Brain microvascular endothelial cell (primary cell): ENCODE data around the gene TNFAIP6.
A peak's percentile ranks its signal among the peaks of the same experiment; 100 is the strongest.
"Not testable (repeated sequence)": the region's sequence is repeated elsewhere in the genome, so short reads cannot be mapped to it uniquely, and the experiment has no call there.

Source experiments
- DNase-seq: peaks from one replicate; pipeline ENCODE4 v3.0.0-alpha.2; 2020
- H3K27ac ChIP-seq: fragments of 250-450 bp; sonication (Bioruptor Pico); 2 replicates; pipeline ENCODE4 v1.5.1; 2020; ENCODE audit warnings: mild to moderate bottlenecking, moderate library complexity
- H3K27me3 ChIP-seq: fragments of 250-450 bp; sonication (Bioruptor Pico); replicated peaks from 2 replicates; pipeline ENCODE4 v1.5.1; 2020; ENCODE audit warnings: mild to moderate bottlenecking
- H3K36me3 ChIP-seq: fragments of 250-450 bp; sonication (Bioruptor Pico); replicated peaks from 2 replicates; pipeline ENCODE4 v1.5.1; 2020; ENCODE audit warnings: mild to moderate bottlenecking
- H3K4me3 ChIP-seq: 2 replicates; pipeline ENCODE4 v1.5.1; 2011; ENCODE audit warnings: low read depth, mild to moderate bottlenecking, control low read depth, low read length, moderate library complexity
- in situ Hi-C: cut with HindIII; loops from 2 replicates; pipeline ENCODE4 v1.10.0; 2017; ENCODE audit warnings: low sequenced_read_pairs, low pct_ligation_motif_present
- TF ChIP-seq, protein P1 (sequence below): IDR thresholded peaks from 2 replicates; pipeline ENCODE4 v1.5.1; 2011; ENCODE audit warnings: low read depth, mild to moderate bottlenecking, moderate library complexity, low read length, control low read depth, inconsistent platforms; ENCODE audit errors: missing control alignments

The TNFAIP6 gene

DNA sequence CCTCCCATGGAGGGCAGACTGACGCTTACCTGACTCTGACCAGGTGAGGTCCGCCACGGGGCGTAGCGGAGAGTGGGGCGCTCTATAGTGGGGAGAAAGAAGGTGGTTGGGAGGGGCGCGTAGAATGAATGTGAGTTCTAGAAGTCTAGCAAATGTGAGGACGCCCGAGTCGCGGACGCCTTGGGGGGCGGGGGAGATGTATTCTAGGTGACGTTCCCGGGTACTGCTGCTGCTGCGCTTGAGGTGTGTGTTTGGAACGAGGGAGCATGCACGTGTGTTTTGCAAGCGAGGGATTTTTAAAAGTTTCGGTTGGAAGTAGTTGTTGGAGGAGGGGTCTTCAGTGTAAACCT, 53.1 kb downstream of the TNFAIP6 start:
- peak overlapping the region; percentile 76 for H3K27ac ChIP-seq
- in situ Hi-C loops = no loop called here
- peaks cover 16% of the 10 kb centered on the region for H3K36me3 ChIP-seq
- no peaks in the 10 kb centered on the region for H3K27me3 ChIP-seq
- DNase-seq = peak; percentile 4
- TF ChIP-seq, protein P1, sequence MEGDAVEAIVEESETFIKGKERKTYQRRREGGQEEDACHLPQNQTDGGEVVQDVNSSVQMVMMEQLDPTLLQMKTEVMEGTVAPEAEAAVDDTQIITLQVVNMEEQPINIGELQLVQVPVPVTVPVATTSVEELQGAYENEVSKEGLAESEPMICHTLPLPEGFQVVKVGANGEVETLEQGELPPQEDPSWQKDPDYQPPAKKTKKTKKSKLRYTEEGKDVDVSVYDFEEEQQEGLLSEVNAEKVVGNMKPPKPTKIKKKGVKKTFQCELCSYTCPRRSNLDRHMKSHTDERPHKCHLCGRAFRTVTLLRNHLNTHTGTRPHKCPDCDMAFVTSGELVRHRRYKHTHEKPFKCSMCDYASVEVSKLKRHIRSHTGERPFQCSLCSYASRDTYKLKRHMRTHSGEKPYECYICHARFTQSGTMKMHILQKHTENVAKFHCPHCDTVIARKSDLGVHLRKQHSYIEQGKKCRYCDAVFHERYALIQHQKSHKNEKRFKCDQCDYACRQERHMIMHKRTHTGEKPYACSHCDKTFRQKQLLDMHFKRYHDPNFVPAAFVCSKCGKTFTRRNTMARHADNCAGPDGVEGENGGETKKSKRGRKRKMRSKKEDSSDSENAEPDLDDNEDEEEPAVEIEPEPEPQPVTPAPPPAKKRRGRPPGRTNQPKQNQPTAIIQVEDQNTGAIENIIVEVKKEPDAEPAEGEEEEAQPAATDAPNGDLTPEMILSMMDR = no peak
- peak overlapping the region; percentile 97 for H3K4me3 ChIP-seq

DNA sequence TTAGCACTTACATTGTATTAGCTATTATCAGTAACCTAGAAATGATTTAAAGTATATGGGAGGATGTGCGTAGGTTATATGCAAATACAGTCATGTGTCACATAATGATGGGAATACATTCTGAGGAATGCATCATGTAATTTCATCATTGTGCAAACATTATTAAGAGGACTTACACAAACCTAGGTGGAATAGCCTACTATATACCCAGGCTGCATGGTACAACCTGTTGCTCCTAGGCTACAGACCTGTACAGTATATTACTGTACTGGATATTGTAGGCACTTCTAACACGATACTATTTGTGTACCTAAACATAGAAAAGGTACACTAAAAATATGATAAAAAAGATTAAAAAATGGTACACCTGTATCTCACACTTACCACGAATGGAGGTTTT, 60.3 kb downstream of the TNFAIP6 start:
- Histone ChIP-seq H3K36me3 (peaks cover 53% of the 10 kb centered on the region), H3K4me3 (no peak overlapping the region), H3K27ac (no peak overlapping the region), H3K27me3 (no peaks in the 10 kb centered on the region)
- TF ChIP-seq, protein P1 = no peak
- in situ Hi-C loops = no loop called here
- no peak for DNase-seq

DNA sequence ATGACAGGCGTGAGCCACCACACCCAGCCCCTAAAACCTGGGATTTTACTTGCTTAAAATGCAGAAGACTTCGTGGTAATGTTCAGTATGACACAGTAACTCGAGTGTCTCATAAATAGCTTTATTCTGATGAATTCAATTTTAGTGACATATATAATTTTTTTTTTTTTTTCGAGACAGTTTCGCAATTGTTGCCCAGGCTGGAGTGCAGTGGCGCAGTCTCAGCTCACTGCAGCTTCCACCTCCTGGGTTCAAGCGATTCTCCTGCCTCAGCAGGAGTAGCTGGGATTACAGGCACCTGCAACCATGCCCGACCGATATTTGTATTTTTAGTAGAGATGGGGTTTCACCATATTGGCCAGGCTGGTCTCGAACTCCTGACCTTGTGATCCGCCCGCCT, 64.3 kb downstream of the TNFAIP6 start:
- H3K36me3 ChIP-seq = peaks cover 51% of the 10 kb centered on the region
- in situ Hi-C loops, H3K4me3 ChIP-seq, H3K27me3 ChIP-seq, H3K27ac ChIP-seq, DNase-seq: not testable (repeated sequence)

DNA sequence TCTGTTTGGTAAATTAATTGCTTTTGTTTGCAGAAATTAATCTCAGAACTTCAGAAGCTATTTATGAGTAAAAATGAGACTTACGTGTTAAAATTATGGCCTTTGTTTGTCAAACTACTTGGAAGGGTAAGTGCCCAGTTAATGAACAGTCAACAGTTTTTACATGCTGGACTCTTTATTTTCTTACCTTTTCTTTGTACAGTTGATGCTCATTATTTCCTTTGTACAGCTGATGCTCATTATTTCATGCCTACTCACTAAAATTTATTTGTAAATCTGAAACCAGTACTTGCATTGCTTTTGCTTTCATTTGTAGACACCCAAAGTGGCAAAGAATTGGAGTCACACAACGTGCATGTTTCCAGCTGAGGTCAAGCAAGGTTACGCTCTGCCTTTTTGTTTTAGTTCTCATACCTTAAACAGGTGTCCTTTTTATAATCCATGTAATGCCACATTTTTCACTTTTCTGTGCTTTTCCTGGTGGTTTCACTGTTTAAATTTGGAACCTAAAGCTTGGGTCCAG, 65.6 kb downstream of the TNFAIP6 start:
- DNase-seq = no peak
- H3K4me3 ChIP-seq = no peak overlapping the region
- no peak overlapping the region for H3K27ac ChIP-seq
- TF ChIP-seq, protein P1 = no peak
- peaks cover 45% of the 10 kb centered on the region for H3K36me3 ChIP-seq
- in situ Hi-C loops = no loop called here
- H3K27me3 ChIP-seq = no peaks in the 10 kb centered on the region

DNA sequence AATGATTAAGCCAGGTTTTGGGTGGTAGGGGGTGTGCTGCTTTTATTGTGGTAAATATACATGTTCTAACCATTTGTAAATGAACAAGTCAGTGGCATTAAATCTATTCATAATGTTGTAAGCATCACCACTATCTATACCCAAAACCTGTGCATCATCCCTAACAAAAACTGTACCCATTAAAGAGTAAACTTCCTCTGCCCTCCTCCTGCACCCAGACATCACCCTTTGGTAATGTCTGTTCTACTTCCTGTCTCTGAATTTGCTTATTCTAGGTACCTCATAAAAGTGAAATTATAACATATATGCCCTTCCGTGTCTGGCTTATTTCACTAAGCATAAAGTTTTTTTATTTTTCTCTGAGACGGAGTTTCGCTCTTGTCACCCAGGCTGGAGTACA, 66.4 kb downstream of the TNFAIP6 start:
- TF ChIP-seq, protein P1 = no peak

More for the DNA sequence above, 66.4 kb downstream of the TNFAIP6 start:
- H3K27ac ChIP-seq = no peak overlapping the region
- H3K27me3 ChIP-seq = no peaks in the 10 kb centered on the region
- peaks cover 45% of the 10 kb centered on the region for H3K36me3 ChIP-seq
- DNase-seq = no peak
- in situ Hi-C loops = no loop called here
- no peak overlapping the region for H3K4me3 ChIP-seq
